ENCODE results near the gene SERPINE2.

DNA sequence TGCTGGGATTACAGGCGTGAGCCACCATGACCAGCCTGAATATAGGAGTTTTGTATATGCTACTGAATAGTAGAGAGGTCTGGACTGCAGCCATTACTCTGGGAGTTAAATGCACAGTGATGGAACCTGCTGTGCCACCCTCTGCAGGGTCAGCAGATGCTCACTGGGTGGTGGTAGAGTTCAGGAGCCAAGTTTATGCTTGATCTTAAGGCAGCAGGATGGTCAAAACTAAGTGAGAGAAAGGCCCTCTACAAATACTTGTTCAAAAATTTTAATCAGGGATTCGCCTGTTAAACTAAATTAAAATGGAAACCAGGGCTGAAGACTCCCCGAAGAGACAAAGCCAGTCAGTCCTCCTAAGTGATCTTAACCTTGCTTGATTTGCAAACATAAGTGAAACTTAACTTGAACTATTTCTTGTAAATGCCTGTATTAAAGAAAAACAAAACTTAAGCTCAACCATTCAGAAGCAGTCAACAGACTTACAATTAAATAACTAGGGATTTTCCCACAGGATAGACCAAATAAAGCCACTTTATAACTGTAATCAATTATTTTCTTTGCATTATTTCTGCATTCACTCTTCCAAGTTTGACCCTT, 89.7 kb downstream of the SERPINE2 start:
- TF ChIP-seq CTCF (IDR thresholded peaks at IDR 0.05; ENCODE audit: insufficient read depth, low read length, poor library complexity, severe bottlenecking) = no peak
- TF ChIP-seq EZH2phosphoT487 (conservative IDR thresholded peaks at IDR 0.05; ENCODE audit: low read length) = no peak

Data from SU-DHL-6 (cell line).